OCI-LY1 (cell line): ENCODE data around the gene SMCO2.

ENCODE experiments used
- CTCF ChIP-seq: fragments of 200-600 bp; sonication (generic), shearing (Covaris generic); IDR thresholded peaks from 2 replicates; pipeline ENCODE4 v1.5.1; 2017; ENCODE audit warnings: mild to moderate bottlenecking, antibody characterized with exemption, low read length, moderate library complexity, mixed read lengths
- EZH2 ChIP-seq: fragments of 200-600 bp; sonication (generic), shearing (Covaris generic); IDR thresholded peaks from 2 replicates; pipeline ENCODE4 v1.8.0; 2017; ENCODE audit warnings: borderline replicate concordance, mixed run types, mild to moderate bottlenecking, antibody characterized with exemption, low read length, moderate library complexity, mixed read lengths

GRCh38 chr12:27431185-27431584 is 15.4 kb upstream of the SMCO2 start:
- TF ChIP-seq CTCF (no peak), EZH2 (no peak)
